EL (cell line): ENCODE measurements around the gene C22orf15.

Experiments
- DNase-seq: peaks from one replicate; pipeline ENCODE4 v3.0.0-alpha.2; 2016

The C22orf15 gene

DNA sequence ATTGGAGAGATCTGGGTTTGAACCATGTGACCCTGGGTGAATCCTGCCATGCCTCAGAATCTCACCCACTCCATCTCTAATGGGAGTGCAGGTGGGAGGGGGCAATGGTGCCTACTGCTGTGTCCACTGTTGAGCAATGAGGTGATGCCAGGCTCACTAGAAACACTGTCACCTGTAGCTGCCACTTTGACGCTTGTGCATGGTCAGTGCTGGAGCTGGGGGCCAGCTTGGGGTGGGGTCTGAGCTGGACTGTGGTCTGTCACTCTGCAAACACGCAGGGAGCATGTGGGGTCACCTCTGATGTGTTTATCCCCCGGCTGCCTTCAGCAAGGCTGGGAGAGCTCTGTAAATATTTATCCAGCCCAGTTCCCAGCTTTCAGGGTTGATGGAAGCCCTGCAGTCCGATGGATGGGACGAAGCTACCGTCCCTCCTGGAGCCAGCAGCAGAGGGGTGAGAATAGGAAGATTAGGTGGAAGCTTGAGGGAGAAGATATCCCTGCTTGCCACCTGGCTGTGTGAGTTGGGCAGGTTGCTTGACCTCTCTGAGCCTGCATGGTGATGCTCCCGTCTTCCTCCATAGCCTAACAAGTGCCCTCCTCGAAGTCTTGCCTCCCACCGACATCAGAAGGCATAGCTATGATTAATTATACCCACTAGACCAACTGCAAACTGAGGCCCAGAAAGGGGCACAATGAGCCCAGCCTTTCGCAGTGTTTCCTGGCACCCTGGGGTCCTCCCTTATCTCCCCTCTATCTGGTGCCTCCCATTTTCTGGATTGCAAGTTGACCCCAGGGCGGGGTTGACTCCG lies 11.5 kb downstream of the C22orf15 start:
- no peak for DNase-seq

GRCh38 chr22:23774922-23775436 lies 12.2 kb downstream of the C22orf15 start:
- peak; percentile 64 for DNase-seq

DNA sequence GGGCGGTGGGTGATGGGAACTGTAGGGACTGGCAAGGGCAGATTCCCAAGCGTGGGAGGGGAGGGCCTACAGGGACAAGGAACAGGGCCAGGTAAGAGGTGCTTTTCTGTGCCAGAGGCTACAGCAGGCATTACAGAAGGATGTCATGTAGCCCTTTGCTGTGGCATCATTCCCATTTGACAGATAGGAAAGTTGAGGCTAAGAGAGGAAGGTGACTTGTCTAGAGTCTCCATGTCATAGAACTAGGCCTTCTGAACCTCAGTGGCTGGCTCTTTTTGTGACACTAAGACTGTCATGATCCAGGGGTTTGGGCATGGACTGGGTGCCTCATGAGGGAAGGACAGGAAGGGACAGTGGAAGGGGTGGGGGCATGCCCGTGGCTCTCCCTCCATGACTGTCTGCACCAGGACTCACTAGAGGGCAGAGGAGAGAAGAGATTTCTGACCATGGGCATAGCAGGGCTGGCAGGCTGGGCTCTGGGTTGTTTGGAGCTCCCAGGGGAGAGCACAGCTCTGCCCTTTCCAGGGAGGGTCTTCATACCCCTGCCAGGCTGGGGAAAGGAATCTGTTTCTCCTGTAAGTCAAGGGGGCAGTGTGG lies 13.1 kb downstream of the C22orf15 start:
- DNase-seq = no peak

DNA sequence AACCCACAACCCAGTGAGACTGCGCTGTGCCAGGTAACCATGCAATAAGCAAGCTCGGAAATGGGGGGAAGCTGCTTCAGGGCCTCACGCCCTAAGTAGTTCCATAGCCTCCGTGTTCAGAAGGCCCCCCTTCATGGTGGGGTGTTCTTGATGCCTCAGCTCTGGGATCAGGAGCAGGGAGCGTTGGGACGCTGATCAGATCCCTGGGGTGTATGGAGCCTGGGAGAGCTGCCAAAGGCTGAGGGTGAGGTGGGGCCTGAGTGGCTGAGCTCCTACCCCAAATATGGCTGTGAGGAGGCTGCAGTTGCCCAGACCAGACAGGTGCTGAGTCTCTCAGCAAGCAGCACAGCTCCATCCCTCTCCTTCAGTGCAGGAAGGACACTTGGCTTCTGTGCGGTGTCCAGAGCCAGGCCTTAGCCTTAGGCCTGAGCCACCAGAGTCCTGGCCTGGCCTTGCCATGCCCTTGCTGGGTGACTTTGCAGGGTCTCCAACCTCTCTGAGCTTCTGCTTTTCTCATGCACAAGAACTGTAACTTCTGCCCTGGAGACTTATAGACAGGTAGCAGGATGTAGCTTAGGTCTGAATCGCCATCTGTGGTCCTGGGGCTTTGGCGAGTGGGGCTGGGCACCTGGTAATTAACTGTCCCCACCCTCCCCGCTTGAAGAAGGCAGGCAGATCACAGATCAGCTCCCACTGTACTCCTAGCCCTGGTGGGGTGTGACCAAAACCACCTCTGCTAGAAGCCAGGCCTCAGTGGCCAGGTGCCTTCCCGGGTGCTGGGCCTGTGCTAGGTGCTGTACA lies 15.2 kb downstream of the C22orf15 start:
- no peak for DNase-seq

GRCh38 chr22:23778577-23778900 lies 15.7 kb downstream of the C22orf15 start:
- no peak for DNase-seq

DNA sequence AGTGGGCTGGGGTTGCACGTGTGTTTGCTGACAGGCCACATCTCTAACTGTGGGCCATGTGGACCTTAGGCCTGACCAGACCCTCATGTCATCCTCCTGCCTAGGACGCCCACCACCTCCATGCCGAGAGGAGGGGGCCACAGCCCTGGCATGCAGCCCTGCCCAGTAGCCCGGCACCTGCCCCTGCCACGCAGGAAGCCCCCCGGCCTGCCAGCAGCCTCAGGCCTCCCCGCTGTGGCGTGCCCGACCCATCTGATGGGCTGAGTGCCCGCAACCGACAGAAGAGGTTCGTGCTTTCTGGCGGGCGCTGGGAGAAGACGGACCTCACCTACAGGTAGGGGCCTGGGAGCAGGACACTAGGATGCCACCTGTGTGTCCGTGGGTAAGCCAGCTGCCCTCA lies 16.3 kb downstream of the C22orf15 start:
- DNase-seq = no peak

DNA sequence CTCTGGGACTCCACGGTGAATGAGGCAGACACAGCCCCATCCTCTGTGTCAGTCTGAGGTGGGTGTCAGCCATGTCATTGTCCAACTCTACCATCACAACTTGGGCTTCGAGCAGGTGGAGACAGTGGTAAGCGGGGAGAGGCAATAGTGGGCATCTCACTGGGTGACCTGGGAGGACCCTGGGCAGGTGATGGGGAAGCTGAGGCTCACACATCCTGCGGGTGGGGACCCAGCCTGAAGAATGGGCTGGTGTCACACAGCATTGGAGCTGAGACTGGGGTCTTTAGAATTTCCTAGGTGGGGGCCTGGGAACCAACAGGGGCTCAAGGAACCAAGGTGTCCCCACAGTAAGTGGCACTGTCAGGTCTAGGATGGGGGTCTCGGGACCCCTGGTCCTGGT lies 16.9 kb downstream of the C22orf15 start:
- DNase-seq = no peak

GRCh38 chr22:23780146-23780748 lies 17.5 kb downstream of the C22orf15 start:
- no peak for DNase-seq

GRCh38 chr22:23781065-23781464 lies 18.3 kb downstream of the C22orf15 start:
- no peak for DNase-seq

DNA sequence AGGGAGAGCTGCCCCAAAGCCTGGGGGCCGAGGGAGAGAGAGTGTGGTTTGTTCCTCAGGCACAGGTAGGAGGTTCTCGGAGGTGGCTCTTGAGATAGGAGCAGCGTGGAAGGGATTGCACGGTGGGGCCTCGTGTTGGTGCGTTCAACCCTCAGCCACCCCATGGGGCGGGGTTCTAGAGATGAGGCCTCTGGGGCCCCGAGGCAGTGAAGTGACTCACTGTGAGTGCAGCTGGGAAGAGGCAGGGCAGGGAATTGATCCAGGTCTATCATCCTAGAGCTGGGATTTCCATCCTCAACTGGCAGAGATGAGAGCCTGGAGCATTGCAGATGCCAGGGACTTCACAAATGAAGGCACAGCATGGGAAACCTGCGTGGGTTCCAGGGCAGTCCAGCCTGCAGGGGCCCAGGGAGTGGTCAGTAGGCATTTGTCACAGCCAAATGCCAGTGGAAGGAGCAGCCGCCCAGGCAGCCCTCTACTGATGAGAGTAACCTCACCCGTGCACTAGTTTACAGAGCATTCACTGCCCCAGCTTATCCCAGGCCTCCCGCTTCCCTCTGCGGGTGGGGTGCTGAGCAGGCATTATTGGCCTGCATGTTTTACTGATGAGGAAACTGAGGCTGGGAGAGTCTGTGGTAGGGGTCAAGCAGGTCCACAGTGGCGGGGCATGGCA lies 18.9 kb downstream of the C22orf15 start:
- DNase-seq = peak; percentile 93

GRCh38 chr22:23782252-23782651 lies 19.5 kb downstream of the C22orf15 start:
- no peak for DNase-seq

DNA sequence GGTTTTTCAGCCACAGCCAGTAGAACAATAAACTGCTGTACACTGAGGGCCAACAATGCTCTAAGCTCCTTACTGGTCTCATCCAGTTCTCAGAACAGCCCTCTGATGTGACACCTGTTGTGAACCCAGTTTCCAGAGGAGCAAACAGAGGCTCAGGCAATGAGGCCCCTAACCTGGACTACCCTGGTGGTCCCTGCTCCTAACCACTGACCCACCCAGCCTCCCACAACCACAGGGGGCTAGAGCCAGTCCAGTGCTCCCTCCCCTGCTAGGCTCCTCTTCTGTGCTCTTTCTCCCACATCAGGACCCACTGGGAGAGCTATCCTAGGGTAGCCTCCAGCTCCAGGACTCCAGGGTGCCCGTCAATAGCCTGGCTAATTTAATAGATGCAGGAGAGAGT lies 19.9 kb downstream of the C22orf15 start:
- DNase-seq = no peak

DNA sequence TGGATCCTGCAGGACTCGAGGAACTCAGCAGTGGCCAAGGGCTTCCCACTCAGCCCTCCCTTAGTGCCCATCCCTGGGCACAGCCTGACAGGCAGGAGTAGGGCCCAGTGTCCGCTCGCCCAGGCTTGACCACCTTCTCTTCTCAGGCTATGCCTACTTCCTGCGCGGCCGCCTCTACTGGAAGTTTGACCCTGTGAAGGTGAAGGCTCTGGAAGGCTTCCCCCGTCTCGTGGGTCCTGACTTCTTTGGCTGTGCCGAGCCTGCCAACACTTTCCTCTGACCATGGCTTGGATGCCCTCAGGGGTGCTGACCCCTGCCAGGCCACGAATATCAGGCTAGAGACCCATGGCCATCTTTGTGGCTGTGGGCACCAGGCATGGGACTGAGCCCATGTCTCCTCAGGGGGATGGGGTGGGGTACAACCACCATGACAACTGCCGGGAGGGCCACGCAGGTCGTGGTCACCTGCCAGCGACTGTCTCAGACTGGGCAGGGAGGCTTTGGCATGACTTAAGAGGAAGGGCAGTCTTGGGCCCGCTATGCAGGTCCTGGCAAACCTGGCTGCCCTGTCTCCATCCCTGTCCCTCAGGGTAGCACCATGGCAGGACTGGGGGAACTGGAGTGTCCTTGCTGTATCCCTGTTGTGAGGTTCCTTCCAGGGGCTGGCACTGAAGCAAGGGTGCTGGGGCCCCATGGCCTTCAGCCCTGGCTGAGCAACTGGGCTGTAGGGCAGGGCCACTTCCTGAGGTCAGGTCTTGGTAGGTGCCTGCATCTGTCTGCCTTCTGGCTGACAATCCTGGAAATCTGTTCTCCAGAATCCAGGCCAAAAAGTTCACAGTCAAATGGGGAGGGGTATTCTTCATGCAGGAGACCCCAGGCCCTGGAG lies 20.7 kb downstream of the C22orf15 start:
- no peak for DNase-seq

DNA sequence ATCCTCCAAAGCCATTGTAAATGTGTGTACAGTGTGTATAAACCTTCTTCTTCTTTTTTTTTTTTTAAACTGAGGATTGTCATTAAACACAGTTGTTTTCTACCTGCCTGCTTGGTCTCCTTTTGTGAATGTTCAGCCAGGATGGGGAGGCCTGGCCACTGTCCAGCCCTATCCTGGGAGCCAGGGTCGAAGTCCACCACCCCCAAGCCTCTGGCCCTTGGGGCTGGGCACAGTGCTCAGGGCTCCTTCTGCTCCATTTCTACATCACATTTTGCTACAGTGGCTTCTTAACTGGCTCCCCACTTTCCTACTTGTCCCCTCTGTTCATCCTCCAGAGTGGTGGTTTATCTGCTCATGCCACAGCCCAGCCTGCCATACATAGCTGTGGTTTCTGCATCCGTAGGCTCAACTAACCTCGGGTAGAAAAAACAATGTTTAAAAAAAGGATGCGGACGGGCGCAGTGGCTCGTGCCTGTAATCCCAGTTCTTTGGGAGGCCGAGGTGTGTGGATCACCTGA lies 21.5 kb downstream of the C22orf15 start:
- peak; percentile 76 for DNase-seq

GRCh38 chr22:23786261-23786710 lies 23.5 kb downstream of the C22orf15 start:
- DNase-seq = no peak

- peak; percentile 89 for DNase-seq
Measured at GRCh38 chr22:23786752-23787599, 24.2 kb downstream of the C22orf15 start, which contains the start of gene SMARCB1. Gene SMARCB1 (plus strand): TSS chr22:23786966. CDS start chr22:23787170, 204 bp downstream.

DNA sequence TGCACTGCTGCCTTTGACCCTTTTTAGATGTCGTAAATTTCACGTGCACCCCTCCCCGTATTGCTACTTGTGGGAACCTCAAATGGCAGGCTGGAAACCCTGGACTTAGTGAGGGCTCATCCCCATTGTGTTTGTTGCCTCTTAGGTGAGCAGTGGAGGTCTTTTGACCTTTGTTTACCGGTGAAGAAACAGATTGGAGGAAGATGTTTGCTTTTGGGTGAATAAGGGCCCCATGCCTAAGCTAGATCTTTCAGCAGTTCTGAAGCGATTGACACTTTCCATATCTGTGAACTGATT lies 24.8 kb downstream of the C22orf15 start:
- no peak for DNase-seq

DNA sequence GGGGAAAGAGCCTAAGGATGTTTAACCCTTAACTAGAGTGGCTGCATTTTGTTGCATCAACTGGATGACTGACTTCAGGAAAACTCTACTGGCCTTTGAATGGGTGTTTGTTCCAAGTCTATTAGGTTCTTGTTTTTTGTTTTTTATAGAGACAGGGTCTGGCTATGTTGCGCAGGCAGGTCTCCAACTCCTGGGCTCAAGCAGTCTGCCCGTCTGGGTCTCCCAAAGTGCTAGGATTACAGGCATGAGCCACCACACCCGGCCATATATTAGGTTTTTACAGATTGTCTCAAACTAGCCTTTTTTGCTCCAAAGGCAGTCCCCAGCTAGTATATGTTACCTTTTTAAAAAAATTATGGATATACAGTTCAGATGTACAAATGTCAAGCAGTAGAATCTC lies 25.1 kb downstream of the C22orf15 start:
- DNase-seq = no peak

GRCh38 chr22:23789121-23789520 lies 26.3 kb downstream of the C22orf15 start:
- DNase-seq = no peak

DNA sequence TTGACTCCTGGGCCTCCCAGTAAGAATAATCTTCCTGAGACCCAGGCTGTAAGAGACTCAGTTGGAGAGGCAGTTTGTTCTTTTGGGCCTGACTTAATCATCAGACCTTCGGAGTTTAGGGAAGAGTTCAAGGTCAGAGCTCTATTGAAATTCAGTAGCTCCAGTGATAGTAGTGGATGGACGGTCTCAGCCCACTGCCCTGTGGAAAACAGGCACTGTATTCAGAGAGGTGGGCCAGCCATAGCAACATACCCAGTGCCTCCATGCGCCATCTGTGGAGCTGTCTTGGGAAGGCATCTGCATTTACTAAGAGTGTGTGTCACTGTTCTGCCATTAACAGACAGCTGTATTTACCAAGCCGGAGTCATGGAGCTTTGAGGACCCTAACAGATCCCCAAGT lies 26.8 kb downstream of the C22orf15 start:
- no peak for DNase-seq
